K562 (cell line): ENCODE results near the gene AGPAT3. TPM values are rescaled to one million over a fixed set of nuclear protein-coding genes. Genes with fewer than 3 reads are reported as not detected.

Experiments used
- ADNP ChIP-seq: fragments of 200-800 bp; sonication (Bioruptor generic); IDR thresholded peaks from 2 replicates; pipeline ENCODE4 v1.6.1; 2016; ENCODE audit warnings: missing genetic modification characterization, missing compliant biosample characterization
- ATF2 ChIP-seq: sonication (generic); formaldehyde crosslinking; IDR thresholded peaks from 2 replicates; pipeline ENCODE4 v1.8.1; 2022; ENCODE audit warnings: missing genetic modification reagents
- BCL6 ChIP-seq: fragments of 250-450 bp; sonication (Bioruptor Pico); IDR thresholded peaks from 2 replicates; pipeline ENCODE4 v1.4.0; 2020
- BRF1 ChIP-seq: IDR thresholded peaks from 3 replicates; pipeline ENCODE4 v1.6.1; 2011; ENCODE audit warnings: borderline replicate concordance, mild to moderate bottlenecking; ENCODE audit not compliant: insufficient read length; ENCODE audit errors: extremely low read depth
- E2F8 ChIP-seq: fragments of 450-650 bp; IDR thresholded peaks from 2 replicates; pipeline ENCODE4 v1.7.1; 2018; ENCODE audit warnings: mild to moderate bottlenecking, low read depth; ENCODE audit not compliant: partially characterized antibody
- JUNB ChIP-seq: fragments of 450-650 bp; formaldehyde crosslinking; conservative IDR thresholded peaks from 2 replicates; pipeline ENCODE4 v1.4.0; 2020; ENCODE audit warnings: mild to moderate bottlenecking
- KDM5B ChIP-seq: fragments of 200-600 bp; sonication (generic); IDR thresholded peaks from 2 replicates; pipeline ENCODE4 v1.6.1; 2012; ENCODE audit warnings: low read depth, mild to moderate bottlenecking, moderate library complexity, low read length, control low read depth, inconsistent platforms; ENCODE audit not compliant: insufficient replicate concordance
- KHSRP ChIP-seq: fragments of 450-650 bp; IDR thresholded peaks from 2 replicates; pipeline ENCODE4 v1.6.1; 2017
- MCM2 ChIP-seq: fragments of 450-650 bp; IDR thresholded peaks from 2 replicates; pipeline ENCODE4 v1.6.1; 2017; ENCODE audit warnings: low read depth, mild to moderate bottlenecking
- MCM7 ChIP-seq, 2 experiments: fragments of 450-650 bp; IDR thresholded peaks; 2 replicates each; pipeline ENCODE4 v1.6.1; 2016 to 2018
- NRF1 ChIP-seq, 2 experiments: fragments of 450-650 bp; IDR thresholded peaks in 1 of 2; conservative IDR thresholded peaks in 1 of 2; 2 replicates each; pipeline ENCODE4 v1.6.1; 2014; ENCODE audit warnings: mild to moderate bottlenecking in 2 of 2
- PRPF4 ChIP-seq: fragments of 200-400 bp; formaldehyde crosslinking; IDR thresholded peaks from one replicate; pipeline ENCODE4 v1.6.1; 2017; ENCODE audit warnings: low read length, low read depth, mild to moderate bottlenecking; ENCODE audit not compliant: insufficient read depth, poor library complexity, severe bottlenecking
- RB1 ChIP-seq: fragments of 450-650 bp; IDR thresholded peaks from 2 replicates; pipeline ENCODE4 v1.6.1; 2017; ENCODE audit warnings: low read depth, mild to moderate bottlenecking
- SIN3B ChIP-seq: fragments of 450-650 bp; IDR thresholded peaks from 2 replicates; pipeline ENCODE4 v1.6.1; 2017; ENCODE audit warnings: low read depth, mild to moderate bottlenecking, moderate library complexity
- SMARCB1 ChIP-seq: IDR thresholded peaks from 2 replicates; pipeline ENCODE4 v1.6.1; 2011; ENCODE audit warnings: improper control_type of control experiment, low read depth; ENCODE audit not compliant: insufficient read length
- SUPT5H ChIP-seq: fragments of 450-650 bp; IDR thresholded peaks from 2 replicates; pipeline ENCODE4 v1.6.1; 2016
- THRA ChIP-seq: fragments of 450-650 bp; IDR thresholded peaks from 2 replicates; pipeline ENCODE4 v1.6.1; 2017; ENCODE audit warnings: mild to moderate bottlenecking, moderate library complexity
- ZBTB2 ChIP-seq: fragments of 450-650 bp; IDR thresholded peaks from 2 replicates; pipeline ENCODE4 v1.6.1; 2016; ENCODE audit warnings: antibody characterized with exemption
- ZKSCAN8 ChIP-seq: fragments of 200-800 bp; sonication (Bioruptor generic); IDR thresholded peaks from 2 replicates; pipeline ENCODE4 v1.6.1; 2016; ENCODE audit warnings: missing genetic modification characterization, missing compliant biosample characterization
- ZNF184 ChIP-seq: sonication (generic); formaldehyde crosslinking; IDR thresholded peaks from 2 replicates; pipeline ENCODE4 v1.5.0; 2020; ENCODE audit warnings: missing genetic modification reagents
- ZNF282 ChIP-seq: sonication (generic); formaldehyde crosslinking; IDR thresholded peaks from 2 replicates; pipeline ENCODE4 v1.8.1; 2023; ENCODE audit warnings: missing genetic modification reagents
- ZNF644 ChIP-seq: fragments of 200-800 bp; sonication (Bioruptor generic); IDR thresholded peaks from 2 replicates; pipeline ENCODE4 v1.6.1; 2016; ENCODE audit warnings: low read depth, missing genetic modification characterization, missing compliant biosample characterization
- ZNF699 ChIP-seq: fragments of 250-450 bp; sonication (Bioruptor Pico); IDR thresholded peaks from 2 replicates; pipeline ENCODE4 v1.8.0; 2021; ENCODE audit warnings: mild to moderate bottlenecking, moderate library complexity; ENCODE audit not compliant: insufficient replicate concordance
- polyA plus RNA-seq, 8 experiments: library from polyadenylated mRNA; depleted of rRNA in 4 of 8; stranded (reverse) in 5 of 8; unstranded in 3 of 8; fragments of >200 nt; fragmentation: Nextera tagmentation in 2 of 8; fragmentation: Illumina TruSeq in 1 of 8; extraction: Ambion mirVana in 2 of 8; extraction: Trizol in 1 of 8; gene quantifications; 2 replicates each; pipeline versions ENCODE4 v1.2.1 to v1.2.3, GENCODE V29; 2011 to 2014; ENCODE audit warnings: inconsistent platforms in 1 of 8, missing spikeins in 1 of 8
- total RNA-seq, 7 experiments: library from RNA; depleted of rRNA in 6 of 7; stranded (reverse); fragments of >200 nt in 6 of 7; fragmentation: Illumina TruSeq in 2 of 7; extraction: Trizol in 2 of 7; gene quantifications; 2 replicates each; pipeline versions ENCODE4 v1.2.1 to v1.2.3, GENCODE V29; 2011 to 2021; ENCODE audit warnings: low replicate concordance in 1 of 7

AGPAT3 gene
- total and polyA plus RNA-seq, 9 of the 15 experiments (the other 6 are each of a cell fraction or from before 2014, with no cell fraction given): 1.5 to 88.4 (median 35.7) TPM

- TF ChIP-seq E2F8 (no peak), THRA (no peak), KDM5B (no peak), JUNB (CRISPR knock-in tag) (no peak), ZNF699 (CRISPR knock-in tag) (no peak), NRF1 (conservative IDR thresholded peaks at IDR 0.05 in 1 of 2, IDR thresholded peaks at IDR 0.05 in 1 of 2) (no peak), ZNF644 (no peak), MCM7 (IDR thresholded peaks at IDR 0.05) (no peak), KHSRP (no peak), RB1 (0 out of 2 replicates have a peak, but pooled peaks have one; percentile 8), MCM2 (no peak), ZNF282 (no peak), SMARCB1 (no peak), SUPT5H (no peak), ADNP (peak; percentile 92), ZBTB2 (peak; percentile 61; the same call in 1 of the 2 replicates), BRF1 (no peak), ZKSCAN8 (CRISPR knock-in tag) (no peak), PRPF4 (no peak), BCL6 (no peak), ZNF184 (CRISPR knock-in tag) (no peak), ATF2 (no peak), SIN3B (no peak)
These were observed 72.2 kb downstream of the AGPAT3 start (continued) for GRCh38 chr21:43937051-43937832.
